Activated naive CD8-positive, alpha-beta T cell treated with anti-CD3 and anti-CD28 coated beads, Interleukin-2, amount 10 ng/mL, durations not matched to agents 7 days and 5 days (primary cell): ENCODE results near the gene CNTN2. TPM values are rescaled to one million over a fixed set of nuclear protein-coding genes. Genes with fewer than 3 reads are reported as not detected.

Experiments
- ATAC-seq: fragments of 150-1000 bp; cut with Tn5 transposase; one replicate; pipeline ENCODE4 v1.10.0; 2021; ENCODE audit warnings: low read depth, moderate library complexity
- POLR2A ChIA-PET: fragments of 350-600 bp; sonication (Branson Sonifier 250); formaldehyde crosslinking; loops from one replicate; lab custom pipeline; 2021; ENCODE audit warnings: antibody characterized with exemption; lab: Charles Lee
- DNase-seq: peaks from one replicate; pipeline ENCODE4 v3.0.0; 2021
- H3K27ac Mint-ChIP-seq: one replicate; pipeline ENCODE4 v1.8.0; 2022; ENCODE audit warnings: mild to moderate bottlenecking, mixed read lengths
- H3K27me3 Mint-ChIP-seq: one replicate; pipeline ENCODE4 v1.8.0; 2022; ENCODE audit warnings: mild to moderate bottlenecking, moderate library complexity, mixed read lengths
- H3K36me3 Mint-ChIP-seq: one replicate; pipeline ENCODE4 v1.8.0; 2021; ENCODE audit warnings: mild to moderate bottlenecking, mixed read lengths
- H3K4me1 Mint-ChIP-seq: one replicate; pipeline ENCODE4 v1.8.0; 2021; ENCODE audit warnings: mixed read lengths
- H3K4me3 Mint-ChIP-seq: one replicate; pipeline ENCODE4 v1.8.0; 2022; ENCODE audit warnings: mild to moderate bottlenecking, moderate library complexity, mixed read lengths
- H3K9me3 Mint-ChIP-seq: one replicate; pipeline ENCODE4 v1.8.0; 2021; ENCODE audit warnings: mixed read lengths
- total RNA-seq, 2 experiments: library from RNA; stranded (reverse); gene quantifications; one replicate each; pipeline ENCODE4 v1.2.3, GENCODE V29; 2021

Gene CNTN2
- total RNA-seq, 2 experiments from 2014 or later, result not detected

DNA sequence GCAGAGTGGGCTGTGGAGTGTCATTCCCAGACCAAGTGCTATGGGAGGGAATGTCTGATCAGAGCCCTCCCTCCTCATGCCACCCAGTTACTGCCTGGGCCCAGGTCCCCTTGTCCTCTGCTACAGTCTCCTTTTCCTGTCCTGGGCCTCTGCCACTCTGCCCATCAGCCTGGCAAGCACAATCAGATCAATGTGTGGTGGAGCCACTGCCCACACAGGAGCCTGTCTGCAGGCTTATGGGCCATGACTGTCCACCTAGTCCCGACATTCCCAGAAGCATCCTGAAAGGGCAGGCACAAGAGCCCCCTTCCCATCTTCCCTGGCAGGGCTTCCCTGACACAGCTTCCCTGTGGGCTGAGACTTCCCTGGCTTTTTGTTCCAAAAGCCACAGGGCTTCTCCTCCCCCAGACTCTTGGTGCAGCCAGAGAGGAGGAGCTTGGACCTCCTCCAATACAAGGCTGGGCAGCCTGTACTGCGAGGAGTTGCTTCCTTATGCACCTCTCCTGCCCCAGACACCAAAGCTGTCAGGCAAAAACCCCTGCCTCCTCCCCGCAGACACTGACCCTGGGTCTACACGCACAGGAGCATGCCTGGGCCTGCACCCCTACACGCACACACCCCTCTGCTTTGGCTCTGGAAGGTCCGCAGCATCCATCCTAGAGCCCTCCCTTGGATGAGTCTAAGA lies 29.2 kb upstream of the CNTN2 start:
- H3K27ac Mint-ChIP-seq, result no peak overlapping the region

GRCh38 chr1:205014783-205015182 lies 28.2 kb upstream of the CNTN2 start:
- no peaks in the 10 kb centered on the region for H3K36me3 Mint-ChIP-seq
- H3K9me3 Mint-ChIP-seq, result no peaks in the 10 kb centered on the region
- H3K4me3 Mint-ChIP-seq, result no peak overlapping the region
- no peaks in the 10 kb centered on the region for H3K27me3 Mint-ChIP-seq
- POLR2A ChIA-PET, result no interaction called here
- H3K27ac Mint-ChIP-seq, result no peak overlapping the region
- ATAC-seq (no peak), DNase-seq (no peak)
- H3K4me1 Mint-ChIP-seq, result no peaks in the 10 kb centered on the region

More for the DNA sequence above, 29.2 kb upstream of the CNTN2 start:
- Mint-ChIP-seq H3K4me1 (no peaks in the 10 kb centered on the region), H3K9me3 (no peaks in the 10 kb centered on the region), H3K27me3 (no peaks in the 10 kb centered on the region), H3K4me3 (no peak overlapping the region), H3K36me3 (no peaks in the 10 kb centered on the region)
- POLR2A ChIA-PET, result no interaction called here
- ATAC-seq, result no peak
- no peak for DNase-seq

DNA sequence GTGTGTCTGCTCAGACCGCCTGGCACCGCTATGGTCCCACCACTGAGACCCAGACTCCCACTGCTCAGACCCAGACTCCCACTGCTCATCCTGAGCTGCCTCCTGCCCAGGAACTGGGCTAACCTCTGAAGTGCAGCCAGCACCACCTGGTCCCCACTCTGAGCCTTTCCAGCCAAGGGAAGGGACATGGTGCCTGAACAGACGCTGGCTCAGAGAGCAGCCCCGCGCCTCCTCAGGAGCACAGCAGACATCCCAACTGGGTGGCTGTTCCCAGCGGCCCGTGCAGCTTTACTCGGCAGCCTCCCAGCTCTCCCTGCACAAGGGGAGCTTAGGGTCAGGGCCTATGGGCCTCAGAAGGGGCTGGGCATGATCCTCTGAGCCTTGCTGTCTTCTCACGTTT lies 27.8 kb upstream of the CNTN2 start:
- no peaks in the 10 kb centered on the region for H3K9me3 Mint-ChIP-seq
- POLR2A ChIA-PET, result no interaction called here
- H3K4me1 Mint-ChIP-seq, result no peaks in the 10 kb centered on the region
- no peak for DNase-seq
- ATAC-seq, result no peak
- H3K27me3 Mint-ChIP-seq, result no peaks in the 10 kb centered on the region
- no peaks in the 10 kb centered on the region for H3K36me3 Mint-ChIP-seq
- H3K4me3 Mint-ChIP-seq, result no peak overlapping the region
- no peak overlapping the region for H3K27ac Mint-ChIP-seq

DNA sequence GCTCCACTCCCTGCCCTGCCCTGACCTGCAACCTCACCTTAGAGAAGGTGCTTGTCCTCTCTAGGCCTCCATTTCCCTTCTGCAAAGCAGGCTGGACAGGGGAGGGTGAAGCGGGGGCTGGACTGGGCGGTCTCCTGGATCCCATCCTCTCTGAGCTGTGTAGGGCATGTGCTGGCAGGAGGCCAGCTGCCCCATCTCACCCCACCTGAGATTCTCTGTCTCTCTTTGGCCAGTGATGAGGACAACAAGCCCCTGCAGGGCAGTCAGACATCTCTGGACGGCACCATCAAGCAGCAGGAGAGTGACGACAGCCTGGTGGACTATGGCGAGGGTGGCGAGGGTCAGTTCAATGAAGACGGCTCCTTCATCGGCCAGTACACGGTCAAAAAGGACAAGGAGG lies 26.9 kb upstream of the CNTN2 start:
- H3K4me3 Mint-ChIP-seq, result no peak overlapping the region
- POLR2A ChIA-PET, result no interaction called here
- ATAC-seq, result no peak
- no peaks in the 10 kb centered on the region for H3K4me1 Mint-ChIP-seq
- no peaks in the 10 kb centered on the region for H3K36me3 Mint-ChIP-seq
- no peaks in the 10 kb centered on the region for H3K27me3 Mint-ChIP-seq
- no peak for DNase-seq
- H3K27ac Mint-ChIP-seq, result no peak overlapping the region
- no peaks in the 10 kb centered on the region for H3K9me3 Mint-ChIP-seq

DNA sequence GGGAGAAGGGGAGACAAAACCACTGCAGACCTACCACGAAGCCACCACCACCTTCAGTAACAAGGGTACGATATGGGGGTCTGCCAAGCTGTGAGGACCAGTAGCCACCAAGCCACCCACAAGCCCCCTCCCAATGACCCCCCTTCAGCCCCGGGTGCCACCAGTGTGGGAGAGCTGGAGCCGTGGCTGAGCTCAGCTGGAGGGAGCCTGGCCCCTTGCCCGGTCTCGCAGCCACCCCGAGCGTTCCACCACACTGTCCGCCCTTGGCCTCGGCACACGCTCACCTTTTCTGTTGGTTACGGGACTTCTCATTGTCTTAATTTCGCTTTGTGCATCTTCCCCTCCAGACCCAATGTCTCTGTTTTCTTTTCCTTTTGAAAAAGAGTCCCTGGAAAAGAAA lies 26.4 kb upstream of the CNTN2 start:
- no peak overlapping the region for H3K27ac Mint-ChIP-seq
- H3K36me3 Mint-ChIP-seq, result no peaks in the 10 kb centered on the region
- H3K4me3 Mint-ChIP-seq, result no peak overlapping the region
- H3K4me1 Mint-ChIP-seq, result no peaks in the 10 kb centered on the region
- ATAC-seq (no peak), DNase-seq (no peak)
- H3K27me3 Mint-ChIP-seq, result no peaks in the 10 kb centered on the region
- POLR2A ChIA-PET, result no interaction called here
- no peaks in the 10 kb centered on the region for H3K9me3 Mint-ChIP-seq

- Mint-ChIP-seq H3K9me3 (no peaks in the 10 kb centered on the region), H3K4me3 (no peak overlapping the region), H3K27me3 (no peaks in the 10 kb centered on the region), H3K36me3 (no peaks in the 10 kb centered on the region), H3K4me1 (no peaks in the 10 kb centered on the region), H3K27ac (no peak overlapping the region)
- POLR2A ChIA-PET, result no interaction called here
- ATAC-seq (no peak), DNase-seq (no peak)
These were observed 26.0 kb upstream of the CNTN2 start for GRCh38 chr1:205017001-205017400.

DNA sequence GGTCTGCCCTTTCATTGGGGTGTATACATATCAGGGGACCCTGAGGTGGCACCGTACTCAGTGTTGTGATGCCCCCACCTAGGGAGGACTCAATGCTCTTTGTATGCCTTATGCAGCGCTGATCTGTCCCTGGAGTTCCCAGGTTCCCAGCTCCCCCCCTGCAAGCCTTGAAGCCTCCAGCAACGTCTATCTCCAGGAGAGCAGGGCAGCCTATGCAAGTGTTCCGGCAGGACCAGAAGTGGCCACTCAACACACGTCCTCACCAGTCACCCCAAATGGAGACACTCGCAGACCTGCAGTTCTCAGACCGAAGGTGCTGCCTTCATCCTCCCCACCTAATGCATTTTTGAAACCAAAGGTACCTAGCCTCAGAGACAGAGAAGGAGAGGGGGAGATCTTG lies 25.2 kb upstream of the CNTN2 start:
- Mint-ChIP-seq H3K27ac (no peak overlapping the region), H3K4me1 (no peaks in the 10 kb centered on the region), H3K36me3 (no peaks in the 10 kb centered on the region), H3K27me3 (no peaks in the 10 kb centered on the region), H3K9me3 (no peaks in the 10 kb centered on the region), H3K4me3 (no peak overlapping the region)
- ATAC-seq (no peak), DNase-seq (no peak)
- POLR2A ChIA-PET, result no interaction called here

GRCh38 chr1:205018381-205018780 lies 24.6 kb upstream of the CNTN2 start:
- no peak for DNase-seq
- no peak overlapping the region for H3K4me3 Mint-ChIP-seq
- H3K27me3 Mint-ChIP-seq, result no peaks in the 10 kb centered on the region
- ATAC-seq, result no peak
- no peaks in the 10 kb centered on the region for H3K36me3 Mint-ChIP-seq
- H3K4me1 Mint-ChIP-seq, result no peaks in the 10 kb centered on the region
- no peak overlapping the region for H3K27ac Mint-ChIP-seq
- no peaks in the 10 kb centered on the region for H3K9me3 Mint-ChIP-seq
- POLR2A ChIA-PET, result no interaction called here

- POLR2A ChIA-PET, result no interaction called here
- no peaks in the 10 kb centered on the region for H3K4me1 Mint-ChIP-seq
These were observed 22.5 kb upstream of the CNTN2 start for GRCh38 chr1:205020466-205020865.

DNA sequence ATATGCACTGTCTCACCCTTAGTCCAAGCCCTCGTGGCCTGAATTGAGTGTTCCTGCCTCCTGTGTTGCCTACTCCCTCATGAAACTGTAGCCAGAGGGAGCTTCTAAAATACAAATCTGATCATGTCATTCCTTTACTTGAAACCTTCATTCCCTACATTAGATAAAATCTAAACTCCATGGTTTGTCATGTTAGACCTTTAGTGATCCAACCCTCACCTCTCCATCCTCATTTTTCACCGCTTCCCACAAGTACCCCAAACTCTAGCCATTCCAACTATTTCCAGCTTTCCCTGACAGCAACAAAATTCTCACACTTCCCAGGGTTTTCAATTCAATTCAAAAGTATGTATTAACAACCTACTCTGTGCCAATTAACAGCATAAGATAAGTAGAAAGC lies 18.3 kb upstream of the CNTN2 start:
- DNase-seq (no peak), ATAC-seq (no peak)
- Mint-ChIP-seq H3K4me3 (no peak overlapping the region), H3K36me3 (no peaks in the 10 kb centered on the region), H3K9me3 (no peaks in the 10 kb centered on the region), H3K27me3 (peaks cover 2% of the 10 kb centered on the region), H3K4me1 (no peaks in the 10 kb centered on the region), H3K27ac (no peak overlapping the region)
- POLR2A ChIA-PET, result no interaction called here

More at GRCh38 chr1:205020466-205020865, 22.5 kb upstream of the CNTN2 start:
- no peaks in the 10 kb centered on the region for H3K36me3 Mint-ChIP-seq
- DNase-seq, result no peak
- no peak overlapping the region for H3K27ac Mint-ChIP-seq
- ATAC-seq, result no peak
- no peaks in the 10 kb centered on the region for H3K27me3 Mint-ChIP-seq
- H3K9me3 Mint-ChIP-seq, result no peaks in the 10 kb centered on the region
- H3K4me3 Mint-ChIP-seq, result no peak overlapping the region

DNA sequence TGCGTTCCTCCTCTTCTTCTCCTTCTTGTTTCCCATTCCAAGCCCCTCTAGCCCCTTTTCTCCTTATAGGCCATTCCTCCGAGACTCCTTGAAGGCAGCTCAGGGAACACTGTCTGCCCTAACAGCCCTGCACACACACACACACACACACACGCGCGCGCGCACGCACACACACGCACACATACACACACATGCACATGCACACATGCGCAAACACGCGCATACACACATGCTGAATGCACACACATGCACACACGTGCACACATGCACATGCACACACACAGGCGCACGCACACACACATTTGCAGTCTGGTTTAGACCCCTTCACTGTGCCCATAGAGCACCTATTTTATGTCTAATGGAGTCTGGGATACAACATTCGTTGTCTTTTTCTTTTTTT lies 17.8 kb upstream of the CNTN2 start:
- no peaks in the 10 kb centered on the region for H3K36me3 Mint-ChIP-seq
- H3K27ac Mint-ChIP-seq, result no peak overlapping the region
- no peaks in the 10 kb centered on the region for H3K9me3 Mint-ChIP-seq
- peaks cover 6% of the 10 kb centered on the region for H3K27me3 Mint-ChIP-seq
- ATAC-seq, result no peak
- no peak for DNase-seq
- no peaks in the 10 kb centered on the region for H3K4me1 Mint-ChIP-seq
- POLR2A ChIA-PET, result interaction anchor here (0.7 kb wide), 1 partner anchor 238 kb away, joined by 3 read pairs; no protein-coding TSS in a partner anchor
- no peak overlapping the region for H3K4me3 Mint-ChIP-seq

DNA sequence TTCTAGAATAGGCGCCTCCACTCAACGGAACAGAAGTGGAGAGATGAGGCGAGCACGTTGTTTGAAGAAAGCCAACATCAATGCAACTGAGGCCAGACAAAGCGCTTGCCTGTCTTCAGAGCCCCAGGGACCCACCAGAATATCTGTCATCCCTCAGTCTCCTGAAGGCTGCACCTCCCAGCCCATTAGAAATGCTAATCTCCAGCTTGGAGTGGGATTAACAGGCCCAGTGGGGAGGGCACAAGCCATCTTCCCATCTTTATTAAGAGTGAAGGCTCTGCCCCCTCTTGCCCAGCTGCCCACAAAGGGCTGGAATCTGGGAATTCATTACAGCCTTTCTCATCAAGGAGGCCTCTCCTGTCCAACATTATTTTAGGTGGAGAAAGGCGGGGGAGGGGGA lies 16.8 kb upstream of the CNTN2 start:
- H3K27me3 Mint-ChIP-seq, result peaks cover 7% of the 10 kb centered on the region
- ATAC-seq, result no peak
- H3K9me3 Mint-ChIP-seq, result no peaks in the 10 kb centered on the region
- POLR2A ChIA-PET, result interaction anchor here (0.7 kb wide), 1 partner anchor 237 kb away, joined by 3 read pairs; no protein-coding TSS in a partner anchor
- H3K4me3 Mint-ChIP-seq, result no peak overlapping the region
- no peaks in the 10 kb centered on the region for H3K36me3 Mint-ChIP-seq
- DNase-seq, result no peak
- no peaks in the 10 kb centered on the region for H3K4me1 Mint-ChIP-seq
- no peak overlapping the region for H3K27ac Mint-ChIP-seq

GRCh38 chr1:205028390-205028789 lies 14.6 kb upstream of the CNTN2 start:
- Mint-ChIP-seq H3K4me3 (no peak overlapping the region), H3K27me3 (peaks cover 9% of the 10 kb centered on the region), H3K4me1 (no peaks in the 10 kb centered on the region), H3K27ac (no peak overlapping the region), H3K36me3 (no peaks in the 10 kb centered on the region), H3K9me3 (no peaks in the 10 kb centered on the region)
- POLR2A ChIA-PET, result no interaction called here
- DNase-seq (no peak), ATAC-seq (no peak)

GRCh38 chr1:205028924-205029323 lies 14.1 kb upstream of the CNTN2 start:
- Mint-ChIP-seq H3K9me3 (no peaks in the 10 kb centered on the region), H3K4me1 (no peaks in the 10 kb centered on the region), H3K36me3 (no peaks in the 10 kb centered on the region), H3K4me3 (no peak overlapping the region), H3K27ac (no peak overlapping the region), H3K27me3 (peaks cover 12% of the 10 kb centered on the region)
- ATAC-seq (no peak), DNase-seq (no peak)
- POLR2A ChIA-PET, result no interaction called here
